Mesenchymal stem cell (in vitro differentiated cells and primary cell): ENCODE measurements around the gene ASMTL.

ENCODE experiments used
- DNase-seq: peaks from one replicate; pipeline ENCODE4 v3.0.0-alpha.2; 2013
- H2AFZ ChIP-seq: one replicate; pipeline ENCODE4 v1.6.1; 2013; ENCODE audit warnings: low read depth, mild to moderate bottlenecking, control low read depth, inconsistent platforms, low read length, moderate library complexity
- H2AK5ac ChIP-seq: 2 replicates; pipeline ENCODE4 v1.6.1; 2013; ENCODE audit warnings: low read length, moderate library complexity, mild to moderate bottlenecking, inconsistent platforms; ENCODE audit not compliant: severe bottlenecking
- H2BK120ac ChIP-seq: one replicate; pipeline ENCODE4 v1.6.1; 2013; ENCODE audit warnings: low read depth, mild to moderate bottlenecking, inconsistent platforms, low read length, moderate library complexity
- H2BK12ac ChIP-seq, 2 experiments: one replicate each; pipeline ENCODE4 v1.6.1; 2013; ENCODE audit warnings: inconsistent platforms in 2 of 2, low read length in 2 of 2, mild to moderate bottlenecking in 2 of 2, moderate library complexity in 2 of 2, control low read depth in 1 of 2
- H2BK15ac ChIP-seq: one replicate; pipeline ENCODE4 v1.6.1; 2013; ENCODE audit warnings: mild to moderate bottlenecking, low read depth, inconsistent platforms; ENCODE audit not compliant: poor library complexity, severe bottlenecking
- H2BK5ac ChIP-seq: 2 replicates; pipeline ENCODE4 v1.6.1; 2013; ENCODE audit warnings: low read depth, mild to moderate bottlenecking, low read length, control low read depth, inconsistent platforms; ENCODE audit not compliant: poor library complexity, severe bottlenecking
- H3K14ac ChIP-seq, 2 experiments: one replicate each; pipeline ENCODE4 v1.6.1; 2013; ENCODE audit warnings: inconsistent platforms in 2 of 2, low read length in 2 of 2, control low read depth in 1 of 2, mild to moderate bottlenecking in 1 of 2, moderate library complexity in 1 of 2
- H3K18ac ChIP-seq, 2 experiments: one replicate each; pipeline ENCODE4 v1.6.1; 2013; ENCODE audit warnings: inconsistent platforms in 2 of 2, low read length in 2 of 2, control low read depth in 1 of 2, low read depth in 1 of 2, mild to moderate bottlenecking in 1 of 2
- H3K23ac ChIP-seq, 2 experiments: one replicate each; pipeline ENCODE4 v1.6.1; 2013; ENCODE audit warnings: inconsistent platforms in 2 of 2, low read length in 2 of 2, mild to moderate bottlenecking in 2 of 2, moderate library complexity in 2 of 2, control low read depth in 1 of 2
- H3K27ac ChIP-seq: 2 replicates; pipeline ENCODE4 v1.5.1; 2013; ENCODE audit warnings: mild to moderate bottlenecking, moderate library complexity, low read length, control low read depth, inconsistent platforms; ENCODE audit not compliant: poor library complexity, severe bottlenecking
- H3K27me3 ChIP-seq, 2 experiments: 2 replicates each; pipeline versions ENCODE4 v1.6.1 to v1.7.0; 2013; ENCODE audit warnings: low read length in 2 of 2, mild to moderate bottlenecking in 2 of 2, moderate library complexity in 2 of 2, control low read depth in 1 of 2, inconsistent platforms in 1 of 2; ENCODE audit not compliant: control insufficient read depth in 1 of 2, insufficient read depth in 1 of 2
- H3K36me3 ChIP-seq, 2 experiments: 2 replicates each; pipeline versions ENCODE4 v1.6.1 to v1.7.0; 2013; ENCODE audit warnings: low read length in 2 of 2, control low read depth in 1 of 2, inconsistent platforms in 1 of 2, low read depth in 1 of 2, mild to moderate bottlenecking in 1 of 2; ENCODE audit not compliant: insufficient read depth in 2 of 2, control insufficient read depth in 1 of 2
- H3K4ac ChIP-seq, 2 experiments: one replicate each; pipeline ENCODE4 v1.6.1; 2013; ENCODE audit warnings: inconsistent platforms in 2 of 2, low read length in 2 of 2, mild to moderate bottlenecking in 2 of 2, moderate library complexity in 2 of 2, control low read depth in 1 of 2, low read depth in 1 of 2
- H3K4me1 ChIP-seq: 2 replicates; pipeline ENCODE4 v1.6.1; 2013; ENCODE audit warnings: low read depth, low read length, control low read depth; ENCODE audit not compliant: control insufficient read depth, insufficient read depth
- H3K4me2 ChIP-seq: 2 replicates; pipeline ENCODE4 v1.6.1; 2013; ENCODE audit warnings: low read length, mild to moderate bottlenecking, inconsistent platforms; ENCODE audit not compliant: poor library complexity, severe bottlenecking
- H3K4me3 ChIP-seq, 2 experiments: 2 replicates each; pipeline versions ENCODE4 v1.5.1 to v1.7.0; 2013; ENCODE audit warnings: low read length in 2 of 2, mild to moderate bottlenecking in 2 of 2, control low read depth in 1 of 2, low read depth in 1 of 2; ENCODE audit not compliant: insufficient read depth in 1 of 2
- H3K79me1 ChIP-seq: replicated peaks from 2 replicates; pipeline ENCODE4 v1.6.1; 2013; ENCODE audit warnings: mild to moderate bottlenecking, control low read depth, low read length, inconsistent platforms; ENCODE audit not compliant: poor library complexity, severe bottlenecking
- H3K9ac ChIP-seq: 2 replicates; pipeline ENCODE4 v1.7.0; 2013; ENCODE audit warnings: mild to moderate bottlenecking, low read length, moderate library complexity
- H3K9me3 ChIP-seq: 2 replicates; pipeline ENCODE4 v1.7.0; 2013; ENCODE audit warnings: mild to moderate bottlenecking, low read length; ENCODE audit not compliant: control insufficient read depth
- H4K8ac ChIP-seq: one replicate; pipeline ENCODE4 v1.6.1; 2013; ENCODE audit warnings: inconsistent platforms, mild to moderate bottlenecking, low read length, moderate library complexity
- H4K91ac ChIP-seq: one replicate; pipeline ENCODE4 v1.6.1; 2013; ENCODE audit warnings: mild to moderate bottlenecking, low read length, inconsistent platforms
- WGBS: methylation state at CpG from one replicate; pipeline ENCODE4 v1.1.7; 2013; ENCODE audit warnings: mixed read lengths; 5-methylcytosine and 5-hydroxymethylcytosine counted together

The ASMTL gene

DNA sequence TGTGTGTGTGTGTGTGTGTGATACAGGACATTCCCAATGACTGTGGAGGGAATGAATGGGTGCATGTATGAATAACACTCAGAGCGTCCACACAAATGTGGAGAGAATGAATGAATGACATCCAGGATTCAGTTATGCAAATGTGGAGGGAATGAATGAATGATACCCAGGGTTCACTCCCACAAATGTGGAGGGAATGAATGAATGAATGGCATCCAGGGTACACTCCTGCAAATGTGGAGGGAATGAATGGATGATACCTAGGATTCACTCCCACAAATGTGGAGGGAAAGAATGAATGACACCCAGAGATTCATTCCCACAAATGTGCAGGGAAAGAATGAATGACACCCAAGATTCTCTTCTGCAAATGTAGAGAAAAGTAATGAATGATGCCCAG is 36.0 kb upstream of the ASMTL start:
- Histone ChIP-seq H3K18ac (no peak overlapping the region), H3K9me3 (no peaks in the 10 kb centered on the region), H3K9ac (no peak overlapping the region), H3K27me3 (peaks cover 3 to 18% of the 10 kb centered on the region in 2 experiments), H2BK5ac (no peak overlapping the region), H3K36me3 (no peaks in the 10 kb centered on the region), H3K79me1 (no peaks in the 10 kb centered on the region), H2AFZ (no peak overlapping the region), H3K4me3 (no peak overlapping the region), H3K4ac (no peak overlapping the region), H2AK5ac (no peak overlapping the region), H4K91ac (no peak overlapping the region), H3K27ac (no peak overlapping the region), H4K8ac (no peak overlapping the region), H2BK15ac (no peak overlapping the region), H2BK12ac (no peak overlapping the region), H3K14ac (no peak overlapping the region), H3K4me1 (no peaks in the 10 kb centered on the region), H2BK120ac (no peak overlapping the region), H3K23ac (no peak overlapping the region), H3K4me2 (no peak overlapping the region)
- no peak for DNase-seq
- 91% methylated on average over 1 of the region's 1 CpG for WGBS

DNA sequence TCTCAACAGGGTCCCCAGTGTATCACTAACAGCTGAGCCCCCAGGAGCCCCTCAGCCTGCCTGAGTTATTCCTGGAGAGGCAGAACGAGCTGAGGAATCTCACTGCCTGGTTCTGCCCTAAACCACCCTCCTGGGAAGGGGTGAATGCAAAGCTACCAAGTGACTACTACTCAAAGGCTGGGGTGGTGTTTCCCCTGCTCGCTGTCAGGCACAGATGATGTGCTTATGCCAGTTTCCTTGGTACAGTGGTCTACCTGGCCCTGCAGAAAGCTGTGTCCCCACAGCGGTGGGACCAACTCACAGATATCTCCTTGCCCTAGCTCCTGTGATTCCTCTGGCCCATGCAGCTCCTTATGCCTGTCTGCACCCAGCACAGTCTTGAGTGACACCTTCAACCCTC is 35.4 kb upstream of the ASMTL start:
- no peak overlapping the region for H2BK12ac ChIP-seq
- H3K14ac ChIP-seq = no peak overlapping the region
- no peaks in the 10 kb centered on the region for H3K4me1 ChIP-seq
- no peak overlapping the region for H3K9ac ChIP-seq
- no peak overlapping the region for H2BK5ac ChIP-seq
- no peak overlapping the region for H3K4me3 ChIP-seq
- DNase-seq = no peak
- H3K4ac ChIP-seq = no peak overlapping the region
- H3K79me1 ChIP-seq = no peaks in the 10 kb centered on the region
- H4K8ac ChIP-seq = no peak overlapping the region
- no peak overlapping the region for H2BK15ac ChIP-seq
- H2BK120ac ChIP-seq = no peak overlapping the region
- H3K27ac ChIP-seq = no peak overlapping the region
- H3K23ac ChIP-seq = no peak overlapping the region
- H3K36me3 ChIP-seq = no peaks in the 10 kb centered on the region
- no peak overlapping the region for H2AFZ ChIP-seq
- 68% methylated on average over 3 of the region's 3 CpGs for WGBS
- H2AK5ac ChIP-seq = no peak overlapping the region
- no peak overlapping the region for H3K4me2 ChIP-seq
- no peak overlapping the region for H4K91ac ChIP-seq
- H3K27me3 ChIP-seq = peaks cover 0 to 17% of the 10 kb centered on the region in 2 experiments
- H3K9me3 ChIP-seq = no peaks in the 10 kb centered on the region
- no peak overlapping the region for H3K18ac ChIP-seq

GRCh38 chrX:1487401-1487800 is 34.7 kb upstream of the ASMTL start:
- H2BK120ac ChIP-seq = no peak overlapping the region
- no peak overlapping the region for H3K4ac ChIP-seq
- no peak overlapping the region for H2BK15ac ChIP-seq
- no peak for DNase-seq
- no peak overlapping the region for H2BK12ac ChIP-seq
- no peak overlapping the region for H2AFZ ChIP-seq
- H3K27ac ChIP-seq = no peak overlapping the region
- no peak overlapping the region for H3K4me3 ChIP-seq
- H3K36me3 ChIP-seq = no peaks in the 10 kb centered on the region
- H4K91ac ChIP-seq = no peak overlapping the region
- H3K14ac ChIP-seq = no peak overlapping the region
- 96% methylated on average over 5 of the region's 5 CpGs for WGBS
- H3K9ac ChIP-seq = no peak overlapping the region
- no peak overlapping the region for H4K8ac ChIP-seq
- H3K18ac ChIP-seq = no peak overlapping the region
- no peaks in the 10 kb centered on the region for H3K4me1 ChIP-seq
- H3K9me3 ChIP-seq = no peaks in the 10 kb centered on the region
- H2BK5ac ChIP-seq = no peak overlapping the region
- H3K27me3 ChIP-seq = peaks cover 0 to 17% of the 10 kb centered on the region in 2 experiments
- no peak overlapping the region for H2AK5ac ChIP-seq
- no peaks in the 10 kb centered on the region for H3K79me1 ChIP-seq
- no peak overlapping the region for H3K4me2 ChIP-seq
- H3K23ac ChIP-seq = no peak overlapping the region

DNA sequence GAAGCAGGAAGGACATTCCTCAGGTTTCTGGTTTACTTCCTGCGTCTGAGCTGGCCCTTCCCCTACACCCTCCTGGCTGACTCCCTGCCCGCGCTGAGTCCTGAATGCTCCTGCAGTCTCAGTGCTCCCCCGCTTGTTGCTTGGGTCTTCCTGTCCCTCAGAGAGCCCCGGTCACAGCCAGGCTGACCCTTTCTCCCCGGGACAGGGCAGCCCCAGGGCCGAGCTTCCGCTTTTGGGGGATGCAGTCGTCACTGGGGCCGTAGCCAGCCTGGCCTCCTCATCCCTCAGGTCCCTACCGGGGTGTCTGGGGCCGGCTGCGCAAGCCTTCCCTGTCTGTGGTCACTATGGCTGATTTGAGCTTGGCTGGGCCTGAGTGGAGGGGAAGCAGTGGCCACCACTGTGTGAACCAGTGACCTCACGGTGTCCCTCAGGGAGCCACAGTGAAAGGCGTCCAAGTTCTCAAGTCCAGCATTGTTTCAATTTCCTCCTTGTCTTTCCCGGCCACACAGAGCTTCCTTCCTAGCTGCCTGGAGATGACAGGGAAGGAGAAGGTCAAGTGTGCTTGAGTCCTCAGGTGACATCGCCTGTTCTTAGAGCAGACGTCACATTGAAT is 34.1 kb upstream of the ASMTL start:
- Histone ChIP-seq H2BK120ac (no peak overlapping the region), H3K4me3 (no peak overlapping the region), H3K9ac (no peak overlapping the region), H3K18ac (no peak overlapping the region), H3K14ac (no peak overlapping the region), H4K91ac (no peak overlapping the region), H2BK5ac (no peak overlapping the region), H3K27ac (no peak overlapping the region), H3K4ac (no peak overlapping the region), H4K8ac (no peak overlapping the region), H2BK12ac (no peak overlapping the region), H3K4me1 (no peaks in the 10 kb centered on the region), H3K9me3 (no peaks in the 10 kb centered on the region), H3K27me3 (peaks cover 0 to 17% of the 10 kb centered on the region in 2 experiments), H3K4me2 (no peak overlapping the region), H3K23ac (no peak overlapping the region), H2AK5ac (no peak overlapping the region), H2AFZ (no peak overlapping the region), H2BK15ac (no peak overlapping the region), H3K79me1 (no peaks in the 10 kb centered on the region), H3K36me3 (no peaks in the 10 kb centered on the region)
- no peak for DNase-seq
- WGBS = 77% methylated on average over 18 of the region's 18 CpGs
